Breast epithelium (tissue), 4 donors: ENCODE results near the gene SLC1A5. TPM values are rescaled to one million over a fixed set of nuclear protein-coding genes. Genes with fewer than 3 reads are reported as not detected.
"Not testable (repeated sequence)": the region's sequence is repeated elsewhere in the genome, so short reads cannot be mapped to it uniquely, and the experiment has no call there.

ENCODE experiments used
- DNase-seq, 2 donors: peaks; one replicate each; pipeline ENCODE4 v3.0.0-alpha.2; 2019; ENCODE audit warnings: low spot score in 2 of 2
- H3K27ac ChIP-seq, 2 donors: fragments of 200-600 bp; sonication (generic) in 1 of 2; one replicate each; pipeline ENCODE4 v1.5.1; 2016 to 2019; ENCODE audit warnings: mild to moderate bottlenecking in 1 of 2
- H3K27me3 ChIP-seq, 2 donors: fragments of 200-600 bp; sonication (generic) in 1 of 2; one replicate each; pipeline versions ENCODE4 v1.5.1 to v1.6.0; 2017 to 2019; ENCODE audit warnings: control low read depth in 1 of 2, mild to moderate bottlenecking in 1 of 2
- H3K36me3 ChIP-seq: fragments of 200-600 bp; one replicate; pipeline ENCODE4 v1.5.1; 2019
- H3K4me1 ChIP-seq, 2 donors: fragments of 200-600 bp; sonication (generic); one replicate each; pipeline ENCODE4 v1.5.1; 2016 to 2019; ENCODE audit warnings: control low read depth in 1 of 2
- H3K4me3 ChIP-seq, 3 donors: fragments of 200-600 bp; sonication (generic); 1 replicate in 2 of 3; 2 replicates in 1 of 3; pipeline ENCODE4 v1.5.1; 2016 to 2019; ENCODE audit warnings: mild to moderate bottlenecking in 3 of 3, moderate library complexity in 2 of 3
- H3K9me3 ChIP-seq, 2 donors: fragments of 200-600 bp; sonication (generic) in 1 of 2; one replicate each; pipeline ENCODE4 v1.5.1; 2016 to 2019; ENCODE audit warnings: control low read depth in 1 of 2
- POLR2A ChIP-seq: fragments of 450-650 bp; IDR thresholded peaks from one replicate; pipeline ENCODE4 v1.6.1; 2016; ENCODE audit warnings: antibody characterized with exemption, mild to moderate bottlenecking, moderate library complexity
- POLR2AphosphoS5 ChIP-seq, 3 donors: sonication (generic); formaldehyde crosslinking; IDR thresholded peaks; one replicate each; pipeline ENCODE4 v1.6.1; 2017; ENCODE audit warnings: antibody characterized with exemption in 3 of 3
- intact Hi-C: fragments of 100-400 bp; cut with DNase I; formaldehyde crosslinking; loops from one replicate; pipeline ENCODE4 v1.15.1; 2023; ENCODE audit warnings: low total_unique reads
- total RNA-seq, 3 donors: library from RNA; depleted of rRNA; stranded (reverse); fragments of >200 nt; gene quantifications; one replicate each; pipeline ENCODE4 v1.1.0, GENCODE V29; 2016
- TF ChIP-seq, protein P1 (sequence below), 3 donors: fragments of 450-650 bp; IDR thresholded peaks; one replicate each; pipeline ENCODE4 v1.5.1; 2016 to 2017; ENCODE audit warnings: antibody characterized with exemption in 3 of 3, mild to moderate bottlenecking in 3 of 3, moderate library complexity in 3 of 3

The SLC1A5 gene
- total RNA-seq, 3 donors from 2014 or later: 121 to 146 (median 121) TPM

DNA sequence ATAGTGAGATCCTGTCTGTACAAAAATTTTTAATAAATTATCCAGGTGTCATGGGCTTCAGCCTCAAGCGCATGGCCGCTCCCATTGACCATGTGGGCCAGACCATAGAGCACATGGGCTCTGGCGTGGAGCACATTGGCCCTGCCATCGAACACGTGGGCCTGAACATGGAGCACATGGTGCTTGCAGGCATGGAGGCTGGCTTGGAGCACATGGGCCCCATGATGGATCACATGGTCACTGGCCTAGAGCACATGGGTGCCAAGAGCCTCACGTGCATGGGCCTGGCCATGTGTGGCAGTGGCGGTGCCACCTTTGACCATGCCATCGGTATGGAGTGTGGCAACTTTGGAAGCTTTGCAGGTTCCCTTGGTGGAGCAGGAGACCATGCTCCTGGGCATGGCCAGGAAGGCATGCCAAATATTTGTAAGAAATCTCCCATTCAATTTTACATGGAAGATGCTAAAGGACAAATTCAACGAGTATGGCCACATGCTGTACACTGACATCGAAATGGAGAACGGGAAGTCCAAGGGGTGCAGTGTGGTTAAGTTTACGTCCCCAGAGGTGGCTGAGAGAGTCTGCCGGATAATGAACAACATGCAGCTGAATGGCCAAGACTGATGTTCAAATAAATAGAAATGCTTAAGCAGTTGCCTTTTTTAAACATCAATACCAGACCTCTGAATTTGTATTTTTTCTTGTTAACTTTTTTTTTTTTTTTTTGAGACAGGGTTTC, 21.3 kb upstream of the SLC1A5 start:
- Histone ChIP-seq H3K36me3 (no peaks in the 10 kb centered on the region), H3K4me1 (peaks cover 5 to 7% of the 10 kb centered on the region in 2 donors), H3K27me3 (no peaks in the 10 kb centered on the region), H3K4me3 (no peak overlapping the region), H3K27ac (no peak overlapping the region), H3K9me3 (no peaks in the 10 kb centered on the region)
- DNase-seq: no peak
- TF ChIP-seq POLR2A (no peak), POLR2AphosphoS5 (IDR thresholded peaks at IDR 0.05) (no peak)
- TF ChIP-seq, protein P1, sequence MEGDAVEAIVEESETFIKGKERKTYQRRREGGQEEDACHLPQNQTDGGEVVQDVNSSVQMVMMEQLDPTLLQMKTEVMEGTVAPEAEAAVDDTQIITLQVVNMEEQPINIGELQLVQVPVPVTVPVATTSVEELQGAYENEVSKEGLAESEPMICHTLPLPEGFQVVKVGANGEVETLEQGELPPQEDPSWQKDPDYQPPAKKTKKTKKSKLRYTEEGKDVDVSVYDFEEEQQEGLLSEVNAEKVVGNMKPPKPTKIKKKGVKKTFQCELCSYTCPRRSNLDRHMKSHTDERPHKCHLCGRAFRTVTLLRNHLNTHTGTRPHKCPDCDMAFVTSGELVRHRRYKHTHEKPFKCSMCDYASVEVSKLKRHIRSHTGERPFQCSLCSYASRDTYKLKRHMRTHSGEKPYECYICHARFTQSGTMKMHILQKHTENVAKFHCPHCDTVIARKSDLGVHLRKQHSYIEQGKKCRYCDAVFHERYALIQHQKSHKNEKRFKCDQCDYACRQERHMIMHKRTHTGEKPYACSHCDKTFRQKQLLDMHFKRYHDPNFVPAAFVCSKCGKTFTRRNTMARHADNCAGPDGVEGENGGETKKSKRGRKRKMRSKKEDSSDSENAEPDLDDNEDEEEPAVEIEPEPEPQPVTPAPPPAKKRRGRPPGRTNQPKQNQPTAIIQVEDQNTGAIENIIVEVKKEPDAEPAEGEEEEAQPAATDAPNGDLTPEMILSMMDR (IDR thresholded peaks at IDR 0.05): no peak
- intact Hi-C loops: no loop called here

- Histone ChIP-seq H3K36me3 (no peaks in the 10 kb centered on the region), H3K4me1 (no peaks in the 10 kb centered on the region), H3K27ac (no peak overlapping the region), H3K27me3 (no peaks in the 10 kb centered on the region), H3K4me3 (no peak overlapping the region), H3K9me3 (no peaks in the 10 kb centered on the region)
- intact Hi-C loops: no loop called here
- TF ChIP-seq POLR2A: no peak
- DNase-seq: no peak
Observed at GRCh38 chr19:46806656-46807055, 18.3 kb upstream of the SLC1A5 start.

DNA sequence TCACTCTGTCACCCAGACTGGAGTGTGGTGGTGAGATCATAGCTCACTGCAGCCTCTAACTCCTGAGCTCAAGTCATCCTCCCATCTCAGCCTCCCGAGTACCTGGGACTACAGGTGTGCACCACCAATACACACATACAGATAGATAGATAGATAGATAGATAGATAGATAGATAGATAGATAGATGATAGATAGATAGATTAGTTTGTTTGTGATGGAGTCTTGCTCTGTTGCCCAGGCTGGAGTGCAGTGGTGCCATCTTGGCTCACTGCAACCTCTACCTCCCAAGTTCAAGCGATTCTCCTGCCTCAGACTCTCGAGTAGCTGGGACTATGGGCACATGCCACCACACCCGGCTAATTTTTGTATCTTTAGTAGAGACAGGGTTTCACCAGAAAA, 16.0 kb upstream of the SLC1A5 start:
- intact Hi-C loops, H3K4me1 ChIP-seq, H3K27me3 ChIP-seq, H3K36me3 ChIP-seq, H3K4me3 ChIP-seq, H3K27ac ChIP-seq, DNase-seq, H3K9me3 ChIP-seq: not testable (repeated sequence)

DNA sequence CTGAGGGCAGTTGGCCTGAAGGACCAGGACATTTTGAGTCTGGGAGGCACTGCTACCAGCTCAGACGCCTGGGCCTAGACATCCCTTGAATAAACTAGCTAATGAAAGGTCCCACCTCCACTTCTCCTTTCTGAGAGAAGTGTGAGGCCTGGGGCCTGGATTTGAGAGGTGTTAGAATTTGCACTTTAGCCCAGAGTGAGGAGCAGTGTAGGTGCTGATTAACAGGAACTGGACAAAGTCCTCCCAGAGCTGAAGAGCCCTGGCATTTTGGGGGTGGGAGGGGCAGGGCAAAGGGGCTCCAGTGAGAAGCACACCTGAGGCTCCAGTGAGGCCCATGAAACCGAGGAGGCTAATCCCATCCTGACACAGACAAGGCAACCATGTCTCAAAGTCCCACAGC, 15.2 kb upstream of the SLC1A5 start:
- no peaks in the 10 kb centered on the region for H3K4me1 ChIP-seq
- no peaks in the 10 kb centered on the region for H3K36me3 ChIP-seq
- no peak for DNase-seq
- TF ChIP-seq POLR2AphosphoS5 (IDR thresholded peaks at IDR 0.05) (no peak), POLR2A (no peak)
- TF ChIP-seq, protein P1 (IDR thresholded peaks at IDR 0.05): no peak
- intact Hi-C loops: no loop called here
- no peak overlapping the region for H3K27ac ChIP-seq
- H3K9me3 ChIP-seq: no peaks in the 10 kb centered on the region
- no peaks in the 10 kb centered on the region for H3K27me3 ChIP-seq
- H3K4me3 ChIP-seq: no peak overlapping the region

- TF ChIP-seq POLR2A (no peak), POLR2AphosphoS5 (IDR thresholded peaks at IDR 0.05) (no peak)
- TF ChIP-seq, protein P1 (IDR thresholded peaks at IDR 0.05): no peak
- Histone ChIP-seq H3K4me1 (no peaks in the 10 kb centered on the region), H3K27ac (no peak overlapping the region), H3K4me3 (no peak overlapping the region), H3K36me3 (no peaks in the 10 kb centered on the region), H3K9me3 (no peaks in the 10 kb centered on the region), H3K27me3 (no peaks in the 10 kb centered on the region)
- intact Hi-C loops: no loop called here
- DNase-seq: no peak
Observed at GRCh38 chr19:46802152-46802551, 13.8 kb upstream of the SLC1A5 start.

GRCh38 chr19:46798713-46799112, 10.3 kb upstream of the SLC1A5 start:
- H3K4me1 ChIP-seq: no peaks in the 10 kb centered on the region
- intact Hi-C loops: no loop called here
- no peaks in the 10 kb centered on the region for H3K27me3 ChIP-seq
- H3K27ac ChIP-seq: no peak overlapping the region
- TF ChIP-seq POLR2AphosphoS5 (IDR thresholded peaks at IDR 0.05) (no peak), POLR2A (no peak)
- TF ChIP-seq, protein P1 (IDR thresholded peaks at IDR 0.05): no peak
- no peaks in the 10 kb centered on the region for H3K9me3 ChIP-seq
- no peak overlapping the region for H3K4me3 ChIP-seq
- DNase-seq: no peak
- no peaks in the 10 kb centered on the region for H3K36me3 ChIP-seq
